Liver (tissue), 9 donors: ENCODE data around the gene SERPIND1. TPM values are rescaled to one million over a fixed set of nuclear protein-coding genes. Genes with fewer than 3 reads are reported as not detected.

Experiments
- DNase-seq: peaks from one replicate; pipeline ENCODE4 v3.0.0-alpha.2; 2017; ENCODE audit warnings: low spot score
- H3K27ac ChIP-seq, 2 donors: one replicate each; pipeline ENCODE4 v1.7.0; 2013; ENCODE audit warnings: inconsistent platforms in 2 of 2, low read length in 2 of 2, control low read depth in 1 of 2, low read depth in 1 of 2, mild to moderate bottlenecking in 1 of 2
- H3K27me3 ChIP-seq, 4 donors: one replicate each; pipeline versions ENCODE4 v1.6.1 to v1.7.0; 2013; ENCODE audit warnings: low read length in 3 of 4, inconsistent platforms in 1 of 4, mild to moderate bottlenecking in 1 of 4, moderate library complexity in 1 of 4; ENCODE audit not compliant: control insufficient read depth in 4 of 4, insufficient read depth in 4 of 4
- H3K36me3 ChIP-seq, 4 donors: one replicate each; pipeline versions ENCODE4 v1.6.1 to v1.7.0; 2013; ENCODE audit warnings: low read length in 3 of 4, mild to moderate bottlenecking in 3 of 4, low read depth in 1 of 4, moderate library complexity in 1 of 4; ENCODE audit not compliant: control insufficient read depth in 4 of 4, insufficient read depth in 3 of 4
- H3K4me1 ChIP-seq, 4 donors: one replicate each; pipeline versions ENCODE4 v1.6.1 to v1.7.0; 2013; ENCODE audit warnings: low read length in 3 of 4, mild to moderate bottlenecking in 3 of 4, moderate library complexity in 1 of 4; ENCODE audit not compliant: control insufficient read depth in 4 of 4, insufficient read depth in 4 of 4
- H3K4me3 ChIP-seq, 3 donors: one replicate each; pipeline versions ENCODE4 v1.6.1 to v1.7.0; 2013; ENCODE audit warnings: low read length in 3 of 3, control low read depth in 1 of 3, low read depth in 1 of 3, mild to moderate bottlenecking in 1 of 3
- H3K9ac ChIP-seq, 2 donors: one replicate each; pipeline ENCODE4 v1.7.0; 2013; ENCODE audit warnings: low read length in 2 of 2, mild to moderate bottlenecking in 2 of 2, moderate library complexity in 2 of 2, control low read depth in 1 of 2, low read depth in 1 of 2
- H3K9me3 ChIP-seq, 4 donors: one replicate each; pipeline versions ENCODE4 v1.6.1 to v1.7.0; 2013; ENCODE audit warnings: low read length in 3 of 4; ENCODE audit not compliant: control insufficient read depth in 4 of 4
- EGR1 ChIP-seq, 2 donors: IDR thresholded peaks; 2 replicates each; pipeline ENCODE4 v1.6.1; 2016 to 2018; ENCODE audit warnings: antibody characterized with exemption in 2 of 2, low read depth in 2 of 2
- FOXA1 ChIP-seq: IDR thresholded peaks from 2 replicates; pipeline ENCODE4 v1.6.1; 2016; ENCODE audit warnings: antibody characterized with exemption
- FOXA2 ChIP-seq: IDR thresholded peaks from 2 replicates; pipeline ENCODE4 v1.6.1; 2016; ENCODE audit warnings: antibody characterized with exemption
- GABPA ChIP-seq, 2 donors: IDR thresholded peaks in 1 of 2; conservative IDR thresholded peaks in 1 of 2; 2 replicates each; pipeline ENCODE4 v1.6.1; 2016; ENCODE audit warnings: antibody characterized with exemption in 2 of 2, mild to moderate bottlenecking in 1 of 2, moderate library complexity in 1 of 2
- HNF4A ChIP-seq, 2 donors: conservative IDR thresholded peaks; 2 replicates each; pipeline ENCODE4 v1.6.1; 2016; ENCODE audit warnings: antibody characterized with exemption in 2 of 2, mild to moderate bottlenecking in 2 of 2
- HNF4G ChIP-seq: IDR thresholded peaks from 2 replicates; pipeline ENCODE4 v1.6.1; 2016; ENCODE audit warnings: antibody characterized with exemption
- JUND ChIP-seq, 2 donors: IDR thresholded peaks; 2 replicates each; pipeline ENCODE4 v1.6.1; 2016; ENCODE audit warnings: antibody characterized with exemption in 2 of 2
- NR2F2 ChIP-seq: IDR thresholded peaks from 2 replicates; pipeline ENCODE4 v1.6.1; 2016; ENCODE audit warnings: antibody characterized with exemption
- RAD21 ChIP-seq, 2 donors: IDR thresholded peaks; 2 replicates each; pipeline ENCODE4 v1.6.1; 2016; ENCODE audit warnings: antibody characterized with exemption in 2 of 2, mild to moderate bottlenecking in 2 of 2
- RXRA ChIP-seq, 2 donors: IDR thresholded peaks; 2 replicates each; pipeline ENCODE4 v1.6.1; 2017 to 2018; ENCODE audit warnings: antibody characterized with exemption in 2 of 2, mild to moderate bottlenecking in 1 of 2
- SP1 ChIP-seq: IDR thresholded peaks from 2 replicates; pipeline ENCODE4 v1.6.1; 2018; ENCODE audit warnings: antibody characterized with exemption, mild to moderate bottlenecking
- TAF1 ChIP-seq: conservative IDR thresholded peaks from 2 replicates; pipeline ENCODE4 v1.6.1; 2016; ENCODE audit warnings: antibody characterized with exemption, mild to moderate bottlenecking
- YY1 ChIP-seq: IDR thresholded peaks from 2 replicates; pipeline ENCODE4 v1.6.1; 2016; ENCODE audit warnings: antibody characterized with exemption, mild to moderate bottlenecking
- WGBS: extraction: QIAGEN DNeasy Blood & Tissue Kit; methylation state at CpG from one replicate; pipeline ENCODE4 v1.1.7; 2013; 5-methylcytosine and 5-hydroxymethylcytosine counted together
- polyA plus RNA-seq, 2 donors: library from polyadenylated mRNA; stranded (reverse) in 1 of 2; unstranded in 1 of 2; fragments of 200-250 nt in 1 of 2; fragments of >200 nt in 1 of 2; fragmentation: Nextera tagmentation in 1 of 2; extraction: Ambion mirVana in 1 of 2; gene quantifications; one replicate each; pipeline versions ENCODE4 v1.2.1 to v1.2.3, GENCODE V29; 2013 to 2015
- total RNA-seq, 2 donors: library from RNA; depleted of rRNA; stranded (reverse); fragments of >200 nt; gene quantifications; one replicate each; pipeline ENCODE4 v1.2.3, GENCODE V29; 2014
- TF ChIP-seq, protein P1 (sequence below): IDR thresholded peaks from 2 replicates; pipeline ENCODE4 v1.6.1; 2016; ENCODE audit warnings: antibody characterized with exemption
- TF ChIP-seq, protein P2 (sequence below): IDR thresholded peaks from 2 replicates; pipeline ENCODE4 v1.6.1; 2016; ENCODE audit warnings: antibody characterized with exemption, mild to moderate bottlenecking
- TF ChIP-seq, protein P3 (sequence below): fragments of 150-350 bp; IDR thresholded peaks from 2 replicates; pipeline ENCODE4 v1.5.1; 2017; ENCODE audit warnings: improper control_type of control experiment, low read depth, low read length; ENCODE audit not compliant: missing input control
- TF ChIP-seq, protein P4 (sequence below): IDR thresholded peaks from 2 replicates; pipeline ENCODE4 v1.6.1; 2016; ENCODE audit warnings: antibody characterized with exemption
- TF ChIP-seq, protein P5 (sequence below): IDR thresholded peaks from 2 replicates; pipeline ENCODE4 v1.6.1; 2016; ENCODE audit warnings: antibody characterized with exemption
- donor health status: healthy.
- donor health status: healthy.
- donor health status: healthy.
- donor health status: healthy.
- donor health status: healthy.

SERPIND1 gene
- total and polyA plus RNA-seq, 4 donors, result 117 to 176 (median 170) TPM

DNA sequence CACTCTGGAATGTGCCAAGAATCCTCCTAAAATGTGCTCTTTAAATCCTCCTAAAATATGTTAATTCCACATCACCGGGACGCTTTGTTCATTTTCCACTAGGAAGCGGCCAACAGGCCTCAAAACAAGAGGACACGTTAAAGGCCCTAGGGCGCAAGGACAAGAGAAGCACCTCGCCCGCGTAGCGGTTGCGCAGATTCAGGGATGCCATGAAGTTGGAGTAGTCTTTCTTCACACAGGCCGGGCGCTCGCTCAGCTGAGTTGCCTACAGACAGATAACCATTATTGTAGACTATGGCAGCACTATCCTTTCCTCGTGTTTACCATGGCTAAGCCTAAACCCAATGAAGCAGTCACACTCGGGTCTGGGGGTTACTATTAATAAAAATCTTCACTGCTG, 29.5 kb upstream of the SERPIND1 start:
- no peak for DNase-seq
- WGBS, result 97% methylated on average over 15 of the region's 15 CpGs
- H3K27me3 ChIP-seq, result no peaks in the 10 kb centered on the region
- H3K9me3 ChIP-seq, result no peaks in the 10 kb centered on the region
- no peak overlapping the region for H3K9ac ChIP-seq
- no peak overlapping the region for H3K27ac ChIP-seq
- H3K4me3 ChIP-seq, result no peak overlapping the region
- no peaks in the 10 kb centered on the region for H3K4me1 ChIP-seq
- no peak for TF ChIP-seq YY1
- TF ChIP-seq RAD21 (IDR thresholded peaks at IDR 0.05), result no peak
- TF ChIP-seq NR2F2, result no peak
- TF ChIP-seq, protein P1, sequence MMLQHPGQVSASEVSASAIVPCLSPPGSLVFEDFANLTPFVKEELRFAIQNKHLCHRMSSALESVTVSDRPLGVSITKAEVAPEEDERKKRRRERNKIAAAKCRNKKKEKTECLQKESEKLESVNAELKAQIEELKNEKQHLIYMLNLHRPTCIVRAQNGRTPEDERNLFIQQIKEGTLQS, result no peak
- TF ChIP-seq, protein P2, sequence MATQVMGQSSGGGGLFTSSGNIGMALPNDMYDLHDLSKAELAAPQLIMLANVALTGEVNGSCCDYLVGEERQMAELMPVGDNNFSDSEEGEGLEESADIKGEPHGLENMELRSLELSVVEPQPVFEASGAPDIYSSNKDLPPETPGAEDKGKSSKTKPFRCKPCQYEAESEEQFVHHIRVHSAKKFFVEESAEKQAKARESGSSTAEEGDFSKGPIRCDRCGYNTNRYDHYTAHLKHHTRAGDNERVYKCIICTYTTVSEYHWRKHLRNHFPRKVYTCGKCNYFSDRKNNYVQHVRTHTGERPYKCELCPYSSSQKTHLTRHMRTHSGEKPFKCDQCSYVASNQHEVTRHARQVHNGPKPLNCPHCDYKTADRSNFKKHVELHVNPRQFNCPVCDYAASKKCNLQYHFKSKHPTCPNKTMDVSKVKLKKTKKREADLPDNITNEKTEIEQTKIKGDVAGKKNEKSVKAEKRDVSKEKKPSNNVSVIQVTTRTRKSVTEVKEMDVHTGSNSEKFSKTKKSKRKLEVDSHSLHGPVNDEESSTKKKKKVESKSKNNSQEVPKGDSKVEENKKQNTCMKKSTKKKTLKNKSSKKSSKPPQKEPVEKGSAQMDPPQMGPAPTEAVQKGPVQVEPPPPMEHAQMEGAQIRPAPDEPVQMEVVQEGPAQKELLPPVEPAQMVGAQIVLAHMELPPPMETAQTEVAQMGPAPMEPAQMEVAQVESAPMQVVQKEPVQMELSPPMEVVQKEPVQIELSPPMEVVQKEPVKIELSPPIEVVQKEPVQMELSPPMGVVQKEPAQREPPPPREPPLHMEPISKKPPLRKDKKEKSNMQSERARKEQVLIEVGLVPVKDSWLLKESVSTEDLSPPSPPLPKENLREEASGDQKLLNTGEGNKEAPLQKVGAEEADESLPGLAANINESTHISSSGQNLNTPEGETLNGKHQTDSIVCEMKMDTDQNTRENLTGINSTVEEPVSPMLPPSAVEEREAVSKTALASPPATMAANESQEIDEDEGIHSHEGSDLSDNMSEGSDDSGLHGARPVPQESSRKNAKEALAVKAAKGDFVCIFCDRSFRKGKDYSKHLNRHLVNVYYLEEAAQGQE, result no peak
- no peak for TF ChIP-seq TAF1
- TF ChIP-seq EGR1 (IDR thresholded peaks at IDR 0.05; ENCODE audit: low read depth in 2 of 2), result no peak
- TF ChIP-seq, protein P3, sequence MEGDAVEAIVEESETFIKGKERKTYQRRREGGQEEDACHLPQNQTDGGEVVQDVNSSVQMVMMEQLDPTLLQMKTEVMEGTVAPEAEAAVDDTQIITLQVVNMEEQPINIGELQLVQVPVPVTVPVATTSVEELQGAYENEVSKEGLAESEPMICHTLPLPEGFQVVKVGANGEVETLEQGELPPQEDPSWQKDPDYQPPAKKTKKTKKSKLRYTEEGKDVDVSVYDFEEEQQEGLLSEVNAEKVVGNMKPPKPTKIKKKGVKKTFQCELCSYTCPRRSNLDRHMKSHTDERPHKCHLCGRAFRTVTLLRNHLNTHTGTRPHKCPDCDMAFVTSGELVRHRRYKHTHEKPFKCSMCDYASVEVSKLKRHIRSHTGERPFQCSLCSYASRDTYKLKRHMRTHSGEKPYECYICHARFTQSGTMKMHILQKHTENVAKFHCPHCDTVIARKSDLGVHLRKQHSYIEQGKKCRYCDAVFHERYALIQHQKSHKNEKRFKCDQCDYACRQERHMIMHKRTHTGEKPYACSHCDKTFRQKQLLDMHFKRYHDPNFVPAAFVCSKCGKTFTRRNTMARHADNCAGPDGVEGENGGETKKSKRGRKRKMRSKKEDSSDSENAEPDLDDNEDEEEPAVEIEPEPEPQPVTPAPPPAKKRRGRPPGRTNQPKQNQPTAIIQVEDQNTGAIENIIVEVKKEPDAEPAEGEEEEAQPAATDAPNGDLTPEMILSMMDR, result no peak
- peaks cover 13 to 55% (median 22%) of the 10 kb centered on the region in 4 donors for H3K36me3 ChIP-seq

DNA sequence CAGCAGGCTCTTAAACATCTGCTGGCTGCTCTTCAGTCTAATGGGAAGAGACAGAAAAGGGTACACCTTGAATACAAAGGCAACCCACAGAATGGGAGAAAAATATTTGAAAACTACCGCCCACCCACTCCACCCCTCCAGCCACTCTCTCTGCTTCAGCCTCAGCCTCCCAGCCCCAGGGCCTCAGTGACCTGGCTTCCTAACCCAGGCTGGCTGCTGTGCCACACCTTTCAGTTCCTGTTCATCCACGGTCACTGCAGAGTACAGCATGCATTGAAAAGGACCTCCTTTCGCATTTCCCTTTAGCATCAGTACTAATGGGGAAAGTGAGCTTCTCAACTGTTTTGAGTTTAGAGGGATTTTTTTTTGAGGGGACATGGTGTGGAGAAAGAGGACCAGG, 28.8 kb upstream of the SERPIND1 start:
- Histone ChIP-seq H3K9me3 (no peaks in the 10 kb centered on the region), H3K27ac (no peak overlapping the region), H3K36me3 (peaks cover 13 to 60% (median 24%) of the 10 kb centered on the region in 4 donors), H3K4me3 (no peak overlapping the region), H3K27me3 (no peaks in the 10 kb centered on the region), H3K9ac (no peak overlapping the region), H3K4me1 (no peaks in the 10 kb centered on the region)
- no peak for DNase-seq
- 89% methylated on average over 3 of the region's 3 CpGs for WGBS
- no peak for TF ChIP-seq YY1
- TF ChIP-seq NR2F2, result no peak
- TF ChIP-seq, protein P3, result no peak
- no peak for TF ChIP-seq JUND (IDR thresholded peaks at IDR 0.05)
- no peak for TF ChIP-seq HNF4A (conservative IDR thresholded peaks at IDR 0.05)
- no peak for TF ChIP-seq RXRA (IDR thresholded peaks at IDR 0.05)
- TF ChIP-seq, protein P1, result no peak
- TF ChIP-seq EGR1 (IDR thresholded peaks at IDR 0.05; ENCODE audit: low read depth in 2 of 2), result no peak
- no peak for TF ChIP-seq FOXA2
- TF ChIP-seq, protein P4, sequence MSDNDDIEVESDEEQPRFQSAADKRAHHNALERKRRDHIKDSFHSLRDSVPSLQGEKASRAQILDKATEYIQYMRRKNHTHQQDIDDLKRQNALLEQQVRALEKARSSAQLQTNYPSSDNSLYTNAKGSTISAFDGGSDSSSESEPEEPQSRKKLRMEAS, result no peak
- TF ChIP-seq, protein P2, result no peak
- TF ChIP-seq RAD21 (IDR thresholded peaks at IDR 0.05), result no peak
- TF ChIP-seq GABPA (IDR thresholded peaks at IDR 0.05 in 1 of 2, conservative IDR thresholded peaks at IDR 0.05 in 1 of 2), result no peak
- TF ChIP-seq SP1, result no peak
- no peak for TF ChIP-seq HNF4G
- TF ChIP-seq, protein P5, sequence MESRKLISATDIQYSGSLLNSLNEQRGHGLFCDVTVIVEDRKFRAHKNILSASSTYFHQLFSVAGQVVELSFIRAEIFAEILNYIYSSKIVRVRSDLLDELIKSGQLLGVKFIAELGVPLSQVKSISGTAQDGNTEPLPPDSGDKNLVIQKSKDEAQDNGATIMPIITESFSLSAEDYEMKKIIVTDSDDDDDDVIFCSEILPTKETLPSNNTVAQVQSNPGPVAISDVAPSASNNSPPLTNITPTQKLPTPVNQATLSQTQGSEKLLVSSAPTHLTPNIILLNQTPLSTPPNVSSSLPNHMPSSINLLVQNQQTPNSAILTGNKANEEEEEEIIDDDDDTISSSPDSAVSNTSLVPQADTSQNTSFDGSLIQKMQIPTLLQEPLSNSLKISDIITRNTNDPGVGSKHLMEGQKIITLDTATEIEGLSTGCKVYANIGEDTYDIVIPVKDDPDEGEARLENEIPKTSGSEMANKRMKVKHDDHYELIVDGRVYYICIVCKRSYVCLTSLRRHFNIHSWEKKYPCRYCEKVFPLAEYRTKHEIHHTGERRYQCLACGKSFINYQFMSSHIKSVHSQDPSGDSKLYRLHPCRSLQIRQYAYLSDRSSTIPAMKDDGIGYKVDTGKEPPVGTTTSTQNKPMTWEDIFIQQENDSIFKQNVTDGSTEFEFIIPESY, result no peak
- TF ChIP-seq FOXA1, result no peak
